DOHH2 (cell line): Measurements from ENCODE around the gene CD209.

Experiments
- H3F3A ChIP-seq: fragments of 200-600 bp; sonication (generic), shearing (Covaris generic); 2 replicates; pipeline ENCODE4 v1.6.0; 2016; ENCODE audit warnings: antibody characterized with exemption, mild to moderate bottlenecking; ENCODE audit not compliant: control insufficient read depth, insufficient read depth
- H3K27ac ChIP-seq: fragments of 200-600 bp; sonication (generic); 2 replicates; pipeline ENCODE4 v1.5.1; 2014; ENCODE audit warnings: low read depth, mild to moderate bottlenecking, low read length, moderate library complexity
- H3K27me3 ChIP-seq: fragments of 200-600 bp; sonication (generic); 2 replicates; pipeline ENCODE4 v1.6.1; 2014; ENCODE audit warnings: mild to moderate bottlenecking, low read length, mixed read lengths; ENCODE audit not compliant: control insufficient read depth
- H3K36me3 ChIP-seq: fragments of 200-600 bp; sonication (generic); 2 replicates; pipeline ENCODE4 v1.6.1; 2014; ENCODE audit warnings: mild to moderate bottlenecking, low read length, moderate library complexity, mixed read lengths; ENCODE audit not compliant: control insufficient read depth
- H3K4me1 ChIP-seq: fragments of 200-600 bp; sonication (generic); 2 replicates; pipeline ENCODE4 v1.6.1; 2014; ENCODE audit warnings: mild to moderate bottlenecking, low read length, mixed read lengths; ENCODE audit not compliant: control insufficient read depth
- H3K4me2 ChIP-seq: fragments of 200-600 bp; sonication (generic); 2 replicates; pipeline ENCODE4 v1.6.0; 2014; ENCODE audit warnings: mild to moderate bottlenecking, low read length, moderate library complexity
- H3K4me3 ChIP-seq: fragments of 200-600 bp; sonication (generic); 2 replicates; pipeline ENCODE4 v1.5.1; 2014; ENCODE audit warnings: mild to moderate bottlenecking, low read length, mixed read lengths
- H3K79me2 ChIP-seq: fragments of 200-600 bp; sonication (generic); 2 replicates; pipeline ENCODE4 v1.6.1; 2014; ENCODE audit warnings: mild to moderate bottlenecking, low read length, mixed read lengths; ENCODE audit not compliant: control insufficient read depth
- H3K9me2 ChIP-seq: fragments of 200-600 bp; sonication (generic); replicated peaks from 2 replicates; pipeline ENCODE4 v1.6.1; 2014; ENCODE audit warnings: mild to moderate bottlenecking, low read length, mixed read lengths; ENCODE audit not compliant: control insufficient read depth
- H3K9me3 ChIP-seq: fragments of 200-600 bp; sonication (generic); 2 replicates; pipeline ENCODE4 v1.6.1; 2014; ENCODE audit warnings: antibody characterized with exemption, low read length, mixed read lengths; ENCODE audit not compliant: control insufficient read depth, insufficient read depth
- H4K20me1 ChIP-seq: fragments of 200-600 bp; sonication (generic); 2 replicates; pipeline ENCODE4 v1.6.0; 2014; ENCODE audit warnings: low read depth, mild to moderate bottlenecking, antibody characterized with exemption, low read length, moderate library complexity; ENCODE audit not compliant: control insufficient read depth, insufficient read depth
- CTCF ChIP-seq: fragments of 200-600 bp; sonication (generic); IDR thresholded peaks from one replicate; pipeline ENCODE4 v1.5.1; 2014; ENCODE audit warnings: antibody characterized with exemption, mild to moderate bottlenecking, low read depth, low read length; ENCODE audit not compliant: poor library complexity, severe bottlenecking
- EZH2phosphoT487 ChIP-seq: fragments of 200-600 bp; sonication (generic); IDR thresholded peaks from 2 replicates; pipeline ENCODE4 v1.6.1; 2017; ENCODE audit warnings: borderline replicate concordance, mild to moderate bottlenecking, antibody characterized with exemption, low read length, moderate library complexity, mixed read lengths

The CD209 gene

GRCh38 chr19:7729211-7729610, 18.1 kb downstream of the CD209 start:
- Histone ChIP-seq H3K4me2 (no peak overlapping the region), H3K79me2 (no peaks in the 10 kb centered on the region), H3K36me3 (no peaks in the 10 kb centered on the region), H3K27ac (no peak overlapping the region), H3F3A (no peaks in the 10 kb centered on the region), H3K27me3 (peaks cover 15% of the 10 kb centered on the region), H3K9me3 (no peaks in the 10 kb centered on the region), H3K4me3 (no peak overlapping the region), H3K9me2 (no peaks in the 10 kb centered on the region), H4K20me1 (no peaks in the 10 kb centered on the region), H3K4me1 (no peaks in the 10 kb centered on the region)
- TF ChIP-seq CTCF, result no peak
- TF ChIP-seq EZH2phosphoT487, result no peak

- Histone ChIP-seq H3K4me2 (no peak overlapping the region), H3K4me1 (no peaks in the 10 kb centered on the region), H3F3A (no peaks in the 10 kb centered on the region), H3K27me3 (peaks cover 18% of the 10 kb centered on the region), H3K9me2 (no peaks in the 10 kb centered on the region), H3K79me2 (no peaks in the 10 kb centered on the region), H3K27ac (no peak overlapping the region), H4K20me1 (no peaks in the 10 kb centered on the region), H3K9me3 (no peaks in the 10 kb centered on the region), H3K4me3 (no peak overlapping the region), H3K36me3 (no peaks in the 10 kb centered on the region)
- TF ChIP-seq EZH2phosphoT487 (no peak), CTCF (no peak)
Measured at GRCh38 chr19:7725791-7726190, 21.5 kb downstream of the CD209 start.

- no peaks in the 10 kb centered on the region for H3K9me2 ChIP-seq
- H3K9me3 ChIP-seq, result no peaks in the 10 kb centered on the region
- no peak overlapping the region for H3K4me3 ChIP-seq
- H3K79me2 ChIP-seq, result no peaks in the 10 kb centered on the region
- H3K4me1 ChIP-seq, result peaks cover 6% of the 10 kb centered on the region
- no peaks in the 10 kb centered on the region for H4K20me1 ChIP-seq
- H3K4me2 ChIP-seq, result no peak overlapping the region
- TF ChIP-seq CTCF, result no peak
- no peak for TF ChIP-seq EZH2phosphoT487
- H3K36me3 ChIP-seq, result no peaks in the 10 kb centered on the region
- H3K27me3 ChIP-seq, result peaks cover 8% of the 10 kb centered on the region
- H3K27ac ChIP-seq, result no peak overlapping the region
- no peaks in the 10 kb centered on the region for H3F3A ChIP-seq
Measured at GRCh38 chr19:7722231-7722651, 25.1 kb downstream of the CD209 start.

GRCh38 chr19:7720351-7720750, 27.0 kb downstream of the CD209 start:
- Histone ChIP-seq H3F3A (no peaks in the 10 kb centered on the region), H4K20me1 (no peaks in the 10 kb centered on the region), H3K36me3 (no peaks in the 10 kb centered on the region), H3K27ac (no peak overlapping the region), H3K4me2 (no peak overlapping the region), H3K4me1 (peaks cover 6% of the 10 kb centered on the region), H3K27me3 (peaks cover 16% of the 10 kb centered on the region), H3K9me2 (no peaks in the 10 kb centered on the region), H3K9me3 (no peaks in the 10 kb centered on the region), H3K79me2 (no peaks in the 10 kb centered on the region), H3K4me3 (no peak overlapping the region)
- no peak for TF ChIP-seq CTCF
- no peak for TF ChIP-seq EZH2phosphoT487
